Astrocyte (in vitro differentiated cells and primary cell): ENCODE data around the gene ANO4. TPM values are rescaled to one million over a fixed set of nuclear protein-coding genes. Genes with fewer than 3 reads are reported as not detected.

Experiments
- DNase-seq: peaks from one replicate; pipeline ENCODE4 v3.0.0-alpha.2; 2010; ENCODE audit warnings: low read depth
- FAIRE-seq: peaks from 2 replicates; lab custom pipeline; 2011; peaks lifted over from hg19 to GRCh38; lab: Jason Lieb, UNC
- H2AFZ ChIP-seq: 2 replicates; pipeline ENCODE4 v1.6.0; 2012; ENCODE audit warnings: low read depth, low read length, inconsistent platforms
- H3K27ac ChIP-seq: 2 replicates; pipeline ENCODE4 v1.5.1; 2011; ENCODE audit warnings: low read depth, low read length, inconsistent platforms
- H3K27me3 ChIP-seq: 2 replicates; pipeline ENCODE4 v1.6.0; 2011; ENCODE audit warnings: low read length, inconsistent platforms; ENCODE audit not compliant: insufficient read depth
- H3K36me3 ChIP-seq: 2 replicates; pipeline ENCODE4 v1.5.1; 2011; ENCODE audit warnings: low read length, inconsistent platforms; ENCODE audit not compliant: insufficient read depth
- H3K4me1 ChIP-seq: 2 replicates; pipeline ENCODE4 v1.5.1; 2011; ENCODE audit warnings: low read length, inconsistent platforms; ENCODE audit not compliant: insufficient read depth
- H3K4me2 ChIP-seq: 2 replicates; pipeline ENCODE4 v1.6.0; 2012; ENCODE audit warnings: low read length, inconsistent platforms
- H3K4me3 ChIP-seq: 2 replicates; pipeline ENCODE4 v1.5.1; 2011; ENCODE audit warnings: low read depth, mild to moderate bottlenecking, low read length, inconsistent platforms; ENCODE audit not compliant: insufficient read depth
- H3K79me2 ChIP-seq: 2 replicates; pipeline ENCODE4 v1.6.0; 2012; ENCODE audit warnings: mild to moderate bottlenecking, low read length, inconsistent platforms; ENCODE audit not compliant: insufficient read depth
- H3K9ac ChIP-seq: 2 replicates; pipeline ENCODE4 v1.6.0; 2012; ENCODE audit warnings: mild to moderate bottlenecking, low read length, inconsistent platforms
- H3K9me3 ChIP-seq: 2 replicates; pipeline ENCODE4 v1.5.1; 2012; ENCODE audit warnings: low read depth, mild to moderate bottlenecking, low read length, inconsistent platforms; ENCODE audit not compliant: insufficient read depth
- H4K20me1 ChIP-seq: 2 replicates; pipeline ENCODE4 v1.6.0; 2012; ENCODE audit warnings: low read length, inconsistent platforms; ENCODE audit not compliant: insufficient read depth
- H3K27ac Mint-ChIP-seq: one replicate; pipeline ENCODE4 v1.8.0; 2021; ENCODE audit warnings: mild to moderate bottlenecking, mixed read lengths; ENCODE audit not compliant: unreplicated experiment
- H3K27me3 Mint-ChIP-seq: one replicate; pipeline ENCODE4 v1.8.0; 2021; ENCODE audit warnings: low read depth, mixed read lengths; ENCODE audit not compliant: unreplicated experiment
- H3K36me3 Mint-ChIP-seq: one replicate; pipeline ENCODE4 v1.8.0; 2021; ENCODE audit warnings: low read depth, mixed read lengths; ENCODE audit not compliant: unreplicated experiment
- H3K4me1 Mint-ChIP-seq: one replicate; pipeline ENCODE4 v1.8.0; 2021; ENCODE audit warnings: low read depth, mixed read lengths; ENCODE audit not compliant: unreplicated experiment
- H3K4me3 Mint-ChIP-seq: one replicate; pipeline ENCODE4 v1.8.0; 2021; ENCODE audit warnings: mild to moderate bottlenecking, moderate library complexity, mixed read lengths; ENCODE audit not compliant: unreplicated experiment
- H3K9me3 Mint-ChIP-seq: one replicate; pipeline ENCODE4 v1.8.0; 2021; ENCODE audit warnings: mild to moderate bottlenecking, mixed read lengths; ENCODE audit not compliant: unreplicated experiment
- EZH2 ChIP-seq: IDR thresholded peaks from 2 replicates; pipeline ENCODE4 v1.6.1; 2012; ENCODE audit warnings: mild to moderate bottlenecking, low read length, inconsistent platforms; ENCODE audit not compliant: insufficient read depth
- total RNA-seq: library from RNA; stranded (reverse); gene quantifications from 2 replicates; pipeline ENCODE4 v1.2.1, GENCODE V29; 2021
- TF ChIP-seq, protein P1 (sequence below): IDR thresholded peaks from 2 replicates; pipeline ENCODE4 v1.5.1; 2011; ENCODE audit warnings: low read depth, mild to moderate bottlenecking, inconsistent platforms, low read length, moderate library complexity; ENCODE audit not compliant: insufficient read depth

The ANO4 gene
- total RNA-seq, 1 donor from 2014 or later = 41.3 TPM

DNA sequence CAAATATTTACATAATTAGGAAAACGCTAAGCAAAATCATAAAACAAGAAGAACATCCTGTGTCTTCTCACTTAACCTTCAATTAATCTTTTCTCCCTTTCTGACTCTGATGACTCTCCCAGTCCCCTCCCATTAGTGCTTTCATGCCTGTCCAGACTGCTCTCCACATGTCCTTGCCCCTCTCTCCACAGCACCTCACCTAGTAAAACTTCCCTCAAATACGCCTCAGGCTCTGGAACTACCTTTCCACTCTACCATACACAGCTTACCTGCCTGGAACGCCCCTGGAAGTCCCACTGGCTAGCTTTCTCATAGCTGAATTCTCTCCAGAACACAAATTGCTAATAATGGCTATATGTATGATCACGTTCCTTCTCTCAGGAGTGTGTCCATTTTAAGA is 370.7 kb downstream of the ANO4 start:
- H3K9me3 Mint-ChIP-seq = peaks cover 2% of the 10 kb centered on the region

DNA sequence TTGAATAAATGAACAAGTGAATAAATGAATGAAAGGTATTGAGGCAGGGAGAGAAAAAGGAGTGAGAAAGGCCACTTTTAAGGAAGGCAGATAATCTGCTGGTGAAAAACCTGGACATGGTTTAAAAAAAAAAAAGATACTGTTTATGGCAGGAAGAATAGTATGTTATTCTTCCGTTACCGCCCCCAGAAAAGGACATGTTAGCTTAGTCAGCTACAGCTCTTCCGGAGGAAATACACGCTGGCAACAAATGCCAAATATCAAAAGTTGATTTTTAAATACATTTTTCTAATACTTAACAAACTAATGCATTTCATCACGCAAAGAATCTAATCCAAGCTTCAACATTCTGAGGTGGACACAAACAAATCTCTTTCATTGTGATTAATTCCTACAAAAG is 372.3 kb downstream of the ANO4 start:
- Mint-ChIP-seq H3K27ac (no peak overlapping the region), H3K4me1 (no peaks in the 10 kb centered on the region), H3K27me3 (peaks cover 7% of the 10 kb centered on the region), H3K9me3 (peaks cover 2% of the 10 kb centered on the region), H3K36me3 (no peaks in the 10 kb centered on the region), H3K4me3 (no peak overlapping the region)
- H3K9me3 ChIP-seq = no peaks in the 10 kb centered on the region
- no peak overlapping the region for H3K9ac ChIP-seq
- H3K79me2 ChIP-seq = no peaks in the 10 kb centered on the region
- DNase-seq = no peak
- H3K4me1 ChIP-seq = no peaks in the 10 kb centered on the region
- FAIRE-seq = no peak
- H3K4me2 ChIP-seq = no peak overlapping the region
- H3K4me3 ChIP-seq = no peak overlapping the region
- no peaks in the 10 kb centered on the region for H3K27me3 ChIP-seq
- H4K20me1 ChIP-seq = no peaks in the 10 kb centered on the region
- no peak overlapping the region for H2AFZ ChIP-seq
- no peak for TF ChIP-seq EZH2
- TF ChIP-seq, protein P1, sequence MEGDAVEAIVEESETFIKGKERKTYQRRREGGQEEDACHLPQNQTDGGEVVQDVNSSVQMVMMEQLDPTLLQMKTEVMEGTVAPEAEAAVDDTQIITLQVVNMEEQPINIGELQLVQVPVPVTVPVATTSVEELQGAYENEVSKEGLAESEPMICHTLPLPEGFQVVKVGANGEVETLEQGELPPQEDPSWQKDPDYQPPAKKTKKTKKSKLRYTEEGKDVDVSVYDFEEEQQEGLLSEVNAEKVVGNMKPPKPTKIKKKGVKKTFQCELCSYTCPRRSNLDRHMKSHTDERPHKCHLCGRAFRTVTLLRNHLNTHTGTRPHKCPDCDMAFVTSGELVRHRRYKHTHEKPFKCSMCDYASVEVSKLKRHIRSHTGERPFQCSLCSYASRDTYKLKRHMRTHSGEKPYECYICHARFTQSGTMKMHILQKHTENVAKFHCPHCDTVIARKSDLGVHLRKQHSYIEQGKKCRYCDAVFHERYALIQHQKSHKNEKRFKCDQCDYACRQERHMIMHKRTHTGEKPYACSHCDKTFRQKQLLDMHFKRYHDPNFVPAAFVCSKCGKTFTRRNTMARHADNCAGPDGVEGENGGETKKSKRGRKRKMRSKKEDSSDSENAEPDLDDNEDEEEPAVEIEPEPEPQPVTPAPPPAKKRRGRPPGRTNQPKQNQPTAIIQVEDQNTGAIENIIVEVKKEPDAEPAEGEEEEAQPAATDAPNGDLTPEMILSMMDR = no peak
- H3K36me3 ChIP-seq = no peaks in the 10 kb centered on the region
- H3K27ac ChIP-seq = no peak overlapping the region

More for the DNA sequence above, 370.7 kb downstream of the ANO4 start:
- H3K79me2 ChIP-seq = no peaks in the 10 kb centered on the region
- no peak overlapping the region for H3K9ac ChIP-seq
- FAIRE-seq (no peak), DNase-seq (no peak)
- H4K20me1 ChIP-seq = no peaks in the 10 kb centered on the region
- H3K36me3 ChIP-seq = no peaks in the 10 kb centered on the region
- no peak overlapping the region for H3K27ac ChIP-seq
- H3K4me2 ChIP-seq = no peak overlapping the region
- H3K9me3 ChIP-seq = no peaks in the 10 kb centered on the region
- no peak overlapping the region for H2AFZ ChIP-seq
- Mint-ChIP-seq H3K27me3 (no peaks in the 10 kb centered on the region), H3K36me3 (no peaks in the 10 kb centered on the region), H3K4me1 (no peaks in the 10 kb centered on the region), H3K4me3 (no peak overlapping the region), H3K27ac (no peak overlapping the region)
- H3K27me3 ChIP-seq = no peaks in the 10 kb centered on the region
- H3K4me3 ChIP-seq = no peak overlapping the region
- TF ChIP-seq, protein P1 = no peak
- no peak for TF ChIP-seq EZH2
- no peaks in the 10 kb centered on the region for H3K4me1 ChIP-seq

DNA sequence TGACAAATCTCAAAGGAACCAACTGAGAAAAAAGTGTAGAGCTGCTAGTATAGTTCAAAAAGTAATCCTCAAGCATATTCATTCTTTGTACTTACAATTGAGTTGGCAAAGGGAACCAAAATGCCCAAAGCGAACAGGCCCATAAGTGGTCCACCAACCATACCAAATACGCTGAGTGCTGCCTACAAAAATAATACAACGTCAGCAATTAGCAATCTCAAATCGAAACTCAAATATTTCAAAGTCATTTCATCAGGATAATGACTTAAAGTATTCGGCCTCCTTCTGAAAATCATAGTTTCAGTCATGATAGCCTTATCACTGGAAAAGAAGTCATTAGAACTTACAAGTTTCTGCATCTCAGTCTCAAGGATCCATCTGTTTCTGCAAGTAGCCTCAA is 373.4 kb downstream of the ANO4 start:
- no peaks in the 10 kb centered on the region for H3K4me1 ChIP-seq
- H3K27me3 Mint-ChIP-seq = peaks cover 7% of the 10 kb centered on the region
- H3K79me2 ChIP-seq = no peaks in the 10 kb centered on the region
- H3K4me3 Mint-ChIP-seq = no peak overlapping the region
- H3K27ac Mint-ChIP-seq = no peak overlapping the region
- no peaks in the 10 kb centered on the region for H3K9me3 Mint-ChIP-seq
- no peak overlapping the region for H2AFZ ChIP-seq
- no peaks in the 10 kb centered on the region for H3K27me3 ChIP-seq
- no peaks in the 10 kb centered on the region for H4K20me1 ChIP-seq
- no peaks in the 10 kb centered on the region for H3K36me3 ChIP-seq
- no peak overlapping the region for H3K4me2 ChIP-seq
- no peaks in the 10 kb centered on the region for H3K36me3 Mint-ChIP-seq
- no peaks in the 10 kb centered on the region for H3K4me1 Mint-ChIP-seq
- DNase-seq (no peak), FAIRE-seq (no peak)
- no peaks in the 10 kb centered on the region for H3K9me3 ChIP-seq
- no peak overlapping the region for H3K27ac ChIP-seq
- no peak overlapping the region for H3K9ac ChIP-seq
- no peak overlapping the region for H3K4me3 ChIP-seq
- TF ChIP-seq EZH2 = no peak
- TF ChIP-seq, protein P1 = no peak
